Activated CD8-positive, alpha-beta T cell treated with anti-CD3 and anti-CD28 coated beads for 36 hours (primary cell): ENCODE measurements around the gene ABCG1. TPM values are rescaled to one million over a fixed set of nuclear protein-coding genes. Genes with fewer than 3 reads are reported as not detected.

Experiments used
- ATAC-seq: fragments of 200-7000 bp; cut with Tn5 transposase; one replicate; pipeline ENCODE4 v1.10.0; 2021; ENCODE audit warnings: mild to moderate bottlenecking, moderate library complexity
- CTCF ChIA-PET: fragments of 350-600 bp; sonication (Branson Sonifier 250); formaldehyde crosslinking; loops from one replicate; lab custom pipeline; 2021; ENCODE audit warnings: antibody characterized with exemption; lab: Charles Lee
- POLR2A ChIA-PET: fragments of 350-600 bp; sonication (Branson Sonifier 250); formaldehyde crosslinking; loops from one replicate; lab custom pipeline; 2021; ENCODE audit warnings: antibody characterized with exemption; lab: Charles Lee
- DNase-seq: peaks from one replicate; pipeline ENCODE4 v3.0.0-alpha.2; 2020
- H3K27ac Mint-ChIP-seq: one replicate; pipeline ENCODE4 v1.8.0; 2021; ENCODE audit warnings: mild to moderate bottlenecking, mixed read lengths
- H3K27me3 Mint-ChIP-seq: one replicate; pipeline ENCODE4 v1.8.0; 2021; ENCODE audit warnings: mixed read lengths
- H3K36me3 Mint-ChIP-seq: one replicate; pipeline ENCODE4 v1.8.0; 2021; ENCODE audit warnings: low read depth, mixed read lengths
- H3K4me1 Mint-ChIP-seq: one replicate; pipeline ENCODE4 v1.8.0; 2021; ENCODE audit warnings: low read depth, mixed read lengths
- H3K4me3 Mint-ChIP-seq: one replicate; pipeline ENCODE4 v1.8.0; 2021; ENCODE audit warnings: mild to moderate bottlenecking, moderate library complexity, mixed read lengths
- H3K9me3 Mint-ChIP-seq: one replicate; pipeline ENCODE4 v1.8.0; 2021; ENCODE audit warnings: mixed read lengths
- CTCF ChIP-seq: fragments of 200-600 bp; IDR thresholded peaks from one replicate; pipeline ENCODE4 v1.8.0; 2022; ENCODE audit warnings: antibody characterized with exemption, mild to moderate bottlenecking
- intact Hi-C: fragments of 100-400 bp; cut with micrococcal nuclease; formaldehyde crosslinking; loops from one replicate; pipeline ENCODE4 v1.10.0; 2022
- total RNA-seq, 2 experiments: library from RNA; stranded (reverse); gene quantifications; one replicate each; pipeline ENCODE4 v1.2.3, GENCODE V29; 2021

Gene ABCG1
- total RNA-seq, 2 experiments from 2014 or later, result 12.1 to 12.7 TPM

DNA sequence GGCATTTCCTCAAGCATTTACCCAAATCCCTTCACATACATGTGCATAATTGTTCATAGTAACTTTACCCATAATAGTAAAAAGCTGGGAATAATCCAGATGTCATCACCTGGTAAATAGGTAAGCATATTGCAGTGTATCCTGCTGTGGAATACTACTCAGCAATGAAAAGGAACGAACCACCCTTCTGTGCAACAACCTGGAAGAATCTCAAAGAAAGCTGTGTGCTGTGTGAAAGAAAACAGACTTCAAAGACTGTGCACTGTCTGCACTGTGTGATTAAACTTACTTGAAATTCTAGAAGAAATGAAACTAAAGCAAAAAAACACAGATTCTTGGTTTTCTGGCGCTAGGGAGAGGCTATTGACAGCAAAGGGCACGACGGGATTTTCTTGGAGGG lies 118.3 kb downstream of the ABCG1 start:
- ATAC-seq, result no peak
- CTCF ChIA-PET, result interaction anchor here (0.6 to 5.9 kb wide), 32 partner anchors 8 to 220 kb away, joined by 3 to 47 read pairs (median 5); partner anchors contain the start of genes RSPH1, TFF1 and UBASH3A
- no peak overlapping the region for H3K4me3 Mint-ChIP-seq
- intact Hi-C loops, result loop anchor here (5.0 kb wide), 1 partner anchor 110 kb away; no protein-coding TSS in a partner anchor
- peaks cover 17% of the 10 kb centered on the region for H3K4me1 Mint-ChIP-seq
- H3K27ac Mint-ChIP-seq, result peak overlapping the region; percentile 20
- H3K27me3 Mint-ChIP-seq, result no peaks in the 10 kb centered on the region
- peaks cover 1% of the 10 kb centered on the region for H3K9me3 Mint-ChIP-seq
- TF ChIP-seq CTCF, result no peak
- no peaks in the 10 kb centered on the region for H3K36me3 Mint-ChIP-seq
- no peak for DNase-seq
- POLR2A ChIA-PET, result interaction anchor here (1.0 to 1.8 kb wide), 4 partner anchors 37 to 110 kb away, joined by 3 to 6 read pairs (median 5); partner anchors contain the start of gene UBASH3A

DNA sequence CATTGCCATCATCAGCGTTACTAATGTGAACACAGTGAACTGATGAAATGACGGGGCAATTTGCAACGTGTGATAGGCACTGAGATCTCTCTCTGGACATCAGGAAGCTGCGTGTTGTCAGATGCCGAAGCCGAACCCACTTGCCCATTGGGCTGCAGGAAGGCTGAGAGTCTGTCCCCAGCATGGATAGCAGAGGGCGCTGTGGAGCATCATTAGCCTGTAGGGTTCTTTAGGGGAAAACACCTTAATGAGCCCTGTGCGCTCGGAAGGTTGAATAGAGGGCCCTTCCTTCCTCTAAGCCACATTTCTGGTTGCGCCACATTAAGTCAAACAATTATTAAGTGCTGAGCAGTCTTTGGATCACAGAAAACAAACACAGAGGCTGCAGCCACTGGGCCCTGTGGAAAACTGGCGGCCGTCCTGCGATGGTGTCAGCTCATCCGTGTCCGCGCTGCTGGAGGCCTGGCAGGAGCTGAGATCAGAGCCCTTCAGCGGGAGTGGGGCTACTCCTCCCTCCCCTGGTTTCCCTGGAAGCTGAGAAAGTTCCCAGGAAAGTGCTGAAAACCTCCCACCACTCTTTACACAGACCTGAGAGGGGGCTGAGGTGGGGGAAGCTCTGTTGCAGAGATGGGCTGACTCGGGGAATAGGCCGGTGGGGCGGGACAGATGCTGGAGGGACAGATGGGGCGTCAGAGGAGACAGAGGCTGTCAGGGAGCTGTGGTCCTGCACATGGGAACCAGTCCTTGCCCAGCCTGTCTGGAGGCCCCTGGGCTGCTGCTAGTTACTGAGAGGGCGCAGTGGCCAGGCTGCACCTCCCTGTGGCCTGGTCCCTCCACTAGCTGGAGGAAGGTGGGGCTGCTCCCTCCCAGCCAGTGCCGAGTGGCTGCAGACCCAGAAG lies 119.1 kb downstream of the ABCG1 start:
- peaks cover 1% of the 10 kb centered on the region for H3K9me3 Mint-ChIP-seq
- peaks cover 17% of the 10 kb centered on the region for H3K4me1 Mint-ChIP-seq
- DNase-seq (peak; percentile 94), ATAC-seq (peak; percentile 99)
- ChIA-PET POLR2A (interaction anchor here (0.8 to 1.8 kb wide), 8 partner anchors 29 to 111 kb away, joined by 3 to 6 read pairs (median 4); partner anchors contain the start of genes TFF1 and UBASH3A), CTCF (interaction anchor here (0.6 to 5.9 kb wide), 39 partner anchors 9 to 221 kb away, joined by 3 to 47 read pairs (median 5); partner anchors contain the start of genes RSPH1, TFF1 and UBASH3A)
- peak; percentile 91 for TF ChIP-seq CTCF
- peak overlapping the region; percentile 63 for H3K27ac Mint-ChIP-seq
- intact Hi-C loops, result loop anchor here (5.0 kb wide), 1 partner anchor 109 kb away; no protein-coding TSS in a partner anchor
- H3K4me3 Mint-ChIP-seq, result no peak overlapping the region
- no peaks in the 10 kb centered on the region for H3K36me3 Mint-ChIP-seq
- H3K27me3 Mint-ChIP-seq, result no peaks in the 10 kb centered on the region

DNA sequence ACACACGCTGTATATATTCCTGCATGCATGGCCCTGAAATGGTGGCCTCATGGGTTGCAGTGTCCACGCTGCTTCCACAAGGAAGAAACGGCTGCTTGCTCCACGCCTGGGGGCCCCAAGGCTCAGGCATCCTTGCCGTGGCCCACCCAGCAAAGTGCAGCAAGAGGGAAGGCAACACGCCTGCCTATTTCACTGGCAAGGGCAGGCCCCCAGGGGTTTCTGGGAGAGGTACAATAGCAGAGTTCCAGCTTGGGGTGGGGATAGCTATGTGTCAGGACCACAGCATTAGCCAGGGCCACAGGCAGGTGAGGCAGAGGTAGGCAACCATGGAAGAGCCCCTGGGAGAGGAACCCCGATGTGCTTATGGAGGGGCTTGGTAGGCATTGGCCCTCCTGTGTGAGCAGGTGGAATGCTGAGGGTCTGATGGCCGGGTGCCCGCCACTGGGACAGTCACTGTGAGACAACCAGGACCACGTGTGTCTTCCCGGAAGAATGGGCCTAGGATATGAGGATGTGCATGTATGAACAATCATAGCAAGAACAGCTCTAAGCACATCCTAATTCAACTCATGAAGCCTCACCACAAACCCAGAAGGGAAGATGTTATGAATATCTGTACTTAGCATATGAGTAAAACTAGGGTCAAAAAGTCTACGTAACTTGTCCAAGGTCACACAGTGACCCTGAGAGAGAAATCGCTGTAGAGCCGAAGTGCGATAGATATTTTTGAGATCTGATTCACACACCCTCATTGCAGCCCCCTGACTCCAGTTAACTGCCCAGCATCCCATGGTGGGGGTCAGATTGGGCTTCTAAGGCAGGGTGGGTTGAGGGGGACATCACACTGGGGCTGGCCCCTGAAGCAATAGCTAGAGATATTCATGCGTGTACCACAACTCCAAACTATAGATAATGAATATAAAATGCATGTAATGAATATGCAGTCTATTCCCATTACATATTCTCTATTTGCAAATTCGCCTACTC lies 120.1 kb downstream of the ABCG1 start:
- ChIA-PET POLR2A (interaction anchor here (0.8 to 1.8 kb wide), 5 partner anchors 28 to 110 kb away, joined by 3 to 6 read pairs (median 4); partner anchors contain the start of gene TFF1), CTCF (interaction anchor here (0.8 to 5.9 kb wide), 29 partner anchors 8 to 222 kb away, joined by 3 to 47 read pairs (median 5); partner anchors contain the start of genes TFF1 and UBASH3A)
- TF ChIP-seq CTCF, result no peak
- Mint-ChIP-seq H3K4me1 (peaks cover 17% of the 10 kb centered on the region), H3K36me3 (no peaks in the 10 kb centered on the region), H3K9me3 (peaks cover 1% of the 10 kb centered on the region), H3K27me3 (no peaks in the 10 kb centered on the region), H3K27ac (no peak overlapping the region), H3K4me3 (no peak overlapping the region)
- intact Hi-C loops, result loop anchor here (5.0 kb wide), 1 partner anchor 108 kb away; no protein-coding TSS in a partner anchor
- DNase-seq, result no peak
- ATAC-seq, result peak; percentile 8

- Mint-ChIP-seq H3K4me3 (no peak overlapping the region), H3K4me1 (peaks cover 17% of the 10 kb centered on the region), H3K9me3 (peaks cover 1% of the 10 kb centered on the region), H3K27me3 (no peaks in the 10 kb centered on the region), H3K36me3 (no peaks in the 10 kb centered on the region), H3K27ac (no peak overlapping the region)
- POLR2A ChIA-PET, result interaction anchor here (1.5 kb wide), 1 partner anchor 17 kb away, joined by 3 read pairs; no protein-coding TSS in a partner anchor
- intact Hi-C loops, result no loop called here
- ATAC-seq (no peak), DNase-seq (no peak)
- CTCF ChIA-PET, result interaction anchor here (0.8 to 5.9 kb wide), 2 partner anchors 15 to 30 kb away, joined by 3 to 47 read pairs; no protein-coding TSS in a partner anchor
- no peak for TF ChIP-seq CTCF
These were observed 121.5 kb downstream of the ABCG1 start for GRCh38 chr21:42340187-42341050.
